ENCODE data around the gene NUDT3. TPM values are rescaled to one million over a fixed set of nuclear protein-coding genes. Genes with fewer than 3 reads are reported as not detected.

Gene NUDT3
- total and polyA plus RNA-seq, 7 donors: 10.6 to 70.5 (median 33.3) TPM

GRCh38 chr6:34312259-34312658, 80.2 kb downstream of the NUDT3 start:
- Histone ChIP-seq H3K4me1 (peaks cover 48% of the 10 kb centered on the region), H3K27me3 (ENCODE audit: insufficient read depth in 3 of 3, low read length in 2 of 3) (no peaks in the 10 kb centered on the region), H3K4me3 (no peak overlapping the region), H3K36me3 (ENCODE audit: insufficient read depth in 1 of 2, low read depth in 1 of 2) (no peaks in the 10 kb centered on the region), H3K9me3 (no peaks in the 10 kb centered on the region), H3K27ac (peak overlapping the region; percentile 7)
- 94 to 99% (median 97%) methylated on average over 4 of the region's 4 CpGs for WGBS, 3 donors
- DNase-seq: no peak
- TF ChIP-seq CTCF (IDR thresholded peaks at IDR 0.05): no peak
- intact Hi-C loops (cut with DNase I): no loop called here
- ATAC-seq: no peak

- intact Hi-C loops (cut with DNase I): no loop called here
- H3K36me3 ChIP-seq (ENCODE audit: insufficient read depth in 1 of 2, low read depth in 1 of 2): no peaks in the 10 kb centered on the region
- no peak for TF ChIP-seq CTCF (IDR thresholded peaks at IDR 0.05)
- no peak for DNase-seq
- H3K9me3 ChIP-seq: no peaks in the 10 kb centered on the region
- 88 to 94% (median 91%) methylated on average over 6 of the region's 6 CpGs for WGBS, 3 donors
- H3K4me1 ChIP-seq: peaks cover 49% of the 10 kb centered on the region
- no peak overlapping the region for H3K4me3 ChIP-seq
- ATAC-seq: no peak
- no peak overlapping the region for H3K27ac ChIP-seq
- no peaks in the 10 kb centered on the region for H3K27me3 ChIP-seq (ENCODE audit: insufficient read depth in 3 of 3, low read length in 2 of 3)
Observed at GRCh38 chr6:34310817-34311216, 81.7 kb downstream of the NUDT3 start.

GRCh38 chr6:34308483-34308882, 84.0 kb downstream of the NUDT3 start:
- Histone ChIP-seq H3K36me3 (ENCODE audit: insufficient read depth in 1 of 2, low read depth in 1 of 2) (no peaks in the 10 kb centered on the region), H3K27ac (peak overlapping the region; percentile 8), H3K27me3 (ENCODE audit: insufficient read depth in 3 of 3, low read length in 2 of 3) (no peaks in the 10 kb centered on the region), H3K4me1 (peaks cover 40% of the 10 kb centered on the region), H3K4me3 (no peak overlapping the region), H3K9me3 (no peaks in the 10 kb centered on the region)
- WGBS, 3 donors: 92 to 96% (median 95%) methylated on average over 2 of the region's 2 CpGs
- intact Hi-C loops (cut with DNase I): no loop called here
- TF ChIP-seq CTCF (IDR thresholded peaks at IDR 0.05): no peak
- no peak for DNase-seq
- peak in 2 of 4 donors; percentile 7 to 12 for ATAC-seq

GRCh38 chr6:34305982-34306708, 86.3 kb downstream of the NUDT3 start:
- Histone ChIP-seq H3K36me3 (ENCODE audit: insufficient read depth in 1 of 2, low read depth in 1 of 2) (no peaks in the 10 kb centered on the region), H3K4me3 (no peak overlapping the region), H3K27ac (peak overlapping the region; percentile 60), H3K27me3 (ENCODE audit: insufficient read depth in 3 of 3, low read length in 2 of 3) (no peaks in the 10 kb centered on the region), H3K4me1 (peaks cover 50% of the 10 kb centered on the region), H3K9me3 (no peaks in the 10 kb centered on the region)
- DNase-seq (no peak), ATAC-seq (no peak)
- 36 to 39% (median 39%) methylated on average over 6 of the region's 6 CpGs for WGBS, 3 donors
- intact Hi-C loops (cut with DNase I): no loop called here
- no peak for TF ChIP-seq CTCF (IDR thresholded peaks at IDR 0.05)

- Histone ChIP-seq H3K4me1 (peaks cover 56% of the 10 kb centered on the region), H3K36me3 (ENCODE audit: insufficient read depth in 1 of 2, low read depth in 1 of 2) (no peaks in the 10 kb centered on the region), H3K9me3 (no peaks in the 10 kb centered on the region), H3K27ac (peak overlapping the region; percentile 60), H3K27me3 (ENCODE audit: insufficient read depth in 3 of 3, low read length in 2 of 3) (no peaks in the 10 kb centered on the region), H3K4me3 (no peak overlapping the region)
- DNase-seq (no peak), ATAC-seq (no peak)
- intact Hi-C loops (cut with DNase I): no loop called here
- no peak for TF ChIP-seq CTCF (IDR thresholded peaks at IDR 0.05)
- WGBS, 3 donors: 49 to 62% (median 61%) methylated on average over 2 of the region's 2 CpGs
Observed at GRCh38 chr6:34305497-34305896, 87.0 kb downstream of the NUDT3 start.

Measured in psoas muscle (tissue), 8 donors.